A549 (cell line): ENCODE data around the gene C2orf80. TPM values are rescaled to one million over a fixed set of nuclear protein-coding genes. Genes with fewer than 3 reads are reported as not detected.

Source experiments
- ATAC-seq, 2 experiments: fragments of 200-7000 bp in 1 of 2; fragments of >200 bp in 1 of 2; cut with Nextera tagmentation in 1 of 2; cut with Tn5 transposase in 1 of 2; 3 replicates each; pipeline versions ENCODE4 v1.8.0 to v1.9.1; 2018 to 2020; ENCODE audit warnings: mild to moderate bottlenecking in 1 of 2, moderate library complexity in 1 of 2
- CTCF ChIA-PET: fragments of 300-600 bp; sonication (Branson Sonifier 250); formaldehyde crosslinking; extraction: SDS; loops from one replicate; lab custom pipeline; 2021; ENCODE audit warnings: antibody characterized with exemption, inconsistent platforms; lab: Yijun Ruan, JAX
- POLR2A ChIA-PET: fragments of 350-600 bp; formaldehyde crosslinking; extraction: SDS; loops from one replicate; lab custom pipeline; 2021; ENCODE audit warnings: antibody characterized with exemption, inconsistent platforms; lab: Yijun Ruan, JAX
- DNase-seq, 2 experiments: peaks; one replicate each; pipeline versions ENCODE4 v3.0.0 to v3.0.0-alpha.2; 2011 to 2016; ENCODE audit warnings: low read depth in 1 of 2, low spot score in 1 of 2
- FAIRE-seq: peaks from 2 replicates; lab custom pipeline; 2011; peaks lifted over from hg19 to GRCh38; lab: Jason Lieb, UNC
- H3K27ac ChIP-seq, 2 experiments: fragments of >200 bp; sonication (Bioruptor Twin); formaldehyde crosslinking; 3 replicates each; pipeline ENCODE4 v1.5.1; 2016 to 2017
- H3K4me1 ChIP-seq: fragments of >200 bp; sonication (Bioruptor Twin); formaldehyde crosslinking; 3 replicates; pipeline ENCODE4 v1.6.1; 2016
- H3K4me2 ChIP-seq: fragments of >200 bp; sonication (Bioruptor Twin); formaldehyde crosslinking; 3 replicates; pipeline ENCODE4 v1.6.1; 2016
- H3K4me3 ChIP-seq: fragments of >200 bp; sonication (Bioruptor Twin); formaldehyde crosslinking; 3 replicates; pipeline ENCODE4 v1.5.1; 2016
- H3K9me3 ChIP-seq: fragments of >200 bp; sonication (Bioruptor Twin); formaldehyde crosslinking; 3 replicates; pipeline ENCODE4 v1.6.1; 2016
- CBX2 ChIP-seq: fragments of 200-600 bp; sonication (generic); IDR thresholded peaks from 2 replicates; pipeline ENCODE4 v1.6.1; 2016; ENCODE audit warnings: low read depth, mild to moderate bottlenecking, borderline replicate concordance
- CEBPB ChIP-seq, 2 experiments: fragments of >200 bp in 1 of 2; sonication (Bioruptor Twin) in 1 of 2; formaldehyde crosslinking in 1 of 2; IDR thresholded peaks; 2 replicates each; pipeline ENCODE4 v1.6.1; 2012 to 2016
- EHMT2 ChIP-seq: fragments of 200-600 bp; sonication (generic); IDR thresholded peaks from 2 replicates; pipeline ENCODE4 v1.6.1; 2016; ENCODE audit warnings: antibody characterized with exemption, low read depth, mild to moderate bottlenecking, moderate library complexity
- ESRRA ChIP-seq: fragments of 150-350 bp; IDR thresholded peaks from 2 replicates; pipeline ENCODE4 v1.6.1; 2014; ENCODE audit warnings: mild to moderate bottlenecking, low read length, borderline replicate concordance
- FOSB ChIP-seq: fragments of 250-450 bp; sonication (Bioruptor Pico); IDR thresholded peaks from 2 replicates; pipeline ENCODE4 v1.5.0; 2020; ENCODE audit warnings: mild to moderate bottlenecking, moderate library complexity
- FOSL2 ChIP-seq, 2 experiments: fragments of 450-650 bp in 1 of 2; fragments of >200 bp in 1 of 2; sonication (Bioruptor Twin) in 1 of 2; formaldehyde crosslinking; IDR thresholded peaks; 2 replicates each; pipeline versions ENCODE4 v1.5.0 to v1.6.1; 2016 to 2020; ENCODE audit warnings: mild to moderate bottlenecking in 1 of 2, moderate library complexity in 1 of 2
- FOXS1 ChIP-seq: fragments of 250-450 bp; sonication (Bioruptor Pico); IDR thresholded peaks from 2 replicates; pipeline ENCODE4 v1.5.0; 2020; ENCODE audit warnings: mild to moderate bottlenecking, moderate library complexity
- HEYL ChIP-seq: fragments of 250-450 bp; sonication (Bioruptor Pico); IDR thresholded peaks from 2 replicates; pipeline ENCODE4 v1.8.0; 2021; ENCODE audit warnings: mild to moderate bottlenecking, moderate library complexity
- HOXA7 ChIP-seq: fragments of 250-450 bp; sonication (Bioruptor Pico); IDR thresholded peaks from 2 replicates; pipeline ENCODE4 v1.5.0; 2020; ENCODE audit warnings: mild to moderate bottlenecking, moderate library complexity
- HOXB5 ChIP-seq: fragments of 250-450 bp; sonication (Bioruptor Pico); IDR thresholded peaks from 2 replicates; pipeline ENCODE4 v1.5.0; 2020; ENCODE audit warnings: mild to moderate bottlenecking, moderate library complexity
- KDM1A ChIP-seq: fragments of 200-600 bp; sonication (generic); IDR thresholded peaks from 2 replicates; pipeline ENCODE4 v1.6.1; 2016; ENCODE audit warnings: low read depth, mild to moderate bottlenecking
- MAFK ChIP-seq: fragments of 450-650 bp; IDR thresholded peaks from 2 replicates; pipeline ENCODE4 v1.6.1; 2014; ENCODE audit not compliant: partially characterized antibody
- POLR2AphosphoS2 ChIP-seq: conservative IDR thresholded peaks from 2 replicates; pipeline ENCODE4 v1.6.1; 2012; ENCODE audit warnings: low read length, improper control_type of control experiment, inconsistent platforms
- RFX5 ChIP-seq: fragments of 450-650 bp; IDR thresholded peaks from 2 replicates; pipeline ENCODE4 v1.7.1; 2014; ENCODE audit warnings: antibody characterized with exemption, mild to moderate bottlenecking, moderate library complexity
- SMC3 ChIP-seq: fragments of >200 bp; sonication (Bioruptor Twin); formaldehyde crosslinking; IDR thresholded peaks from 3 replicates; pipeline ENCODE4 v1.6.1; 2018; ENCODE audit warnings: inconsistent platforms
- SREBF2 ChIP-seq: fragments of 450-650 bp; IDR thresholded peaks from 2 replicates; pipeline ENCODE4 v1.6.1; 2014; ENCODE audit warnings: mild to moderate bottlenecking, moderate library complexity
- TFCP2L1 ChIP-seq: fragments of 250-450 bp; sonication (Bioruptor Pico); IDR thresholded peaks from 2 replicates; pipeline ENCODE4 v1.5.0; 2021; ENCODE audit warnings: mild to moderate bottlenecking
- TP53 ChIP-seq: fragments of 250-450 bp; sonication (Bioruptor Pico); IDR thresholded peaks from 2 replicates; pipeline ENCODE4 v1.5.0; 2021; ENCODE audit warnings: mild to moderate bottlenecking, moderate library complexity
- ZFP36 ChIP-seq: fragments of 450-650 bp; IDR thresholded peaks from 2 replicates; pipeline ENCODE4 v1.6.1; 2014; ENCODE audit warnings: borderline replicate concordance; ENCODE audit not compliant: partially characterized antibody
- ZNF302 ChIP-seq: fragments of 250-450 bp; sonication (Bioruptor Pico); IDR thresholded peaks from 2 replicates; pipeline ENCODE4 v1.9.0; 2021; ENCODE audit warnings: inconsistent platforms, mild to moderate bottlenecking, moderate library complexity
- WGBS: methylation state at CpG from one replicate; pipeline ENCODE4 v1.1.6; 2017; ENCODE audit errors: missing lambda C conversion rate; 5-methylcytosine and 5-hydroxymethylcytosine counted together
- polyA plus RNA-seq, 4 experiments: library from polyadenylated mRNA; depleted of rRNA in 3 of 4; stranded (reverse); fragments of >200 nt; fragmentation: RNase III in 1 of 4; extraction: RNeasy Plus Mini Kit Qiagen cat#74134 plus additional on column Dnase treatment in 1 of 4; gene quantifications; 2 replicates in 3 of 4; 3 replicates in 1 of 4; pipeline ENCODE4 v1.2.3, GENCODE V29; 2011 to 2017
- TF ChIP-seq, protein P1 (sequence below): fragments of >200 bp; sonication (Bioruptor Twin); formaldehyde crosslinking; IDR thresholded peaks from 3 replicates; pipeline ENCODE4 v1.5.1; 2016
- TF ChIP-seq, protein P2 (sequence below): fragments of 250-450 bp; sonication (Bioruptor Pico); IDR thresholded peaks from 2 replicates; pipeline ENCODE4 v1.5.0; 2020; ENCODE audit warnings: low read depth, mild to moderate bottlenecking, moderate library complexity
- TF ChIP-seq, protein P3 (sequence below): IDR thresholded peaks from 2 replicates; pipeline ENCODE4 v1.6.1; 2012
- TF ChIP-seq, protein P4 (sequence below): fragments of 200-600 bp; sonication (generic); IDR thresholded peaks from 2 replicates; pipeline ENCODE4 v1.6.1; 2016; ENCODE audit warnings: antibody characterized with exemption, mild to moderate bottlenecking, moderate library complexity
- TF ChIP-seq, protein P5 (sequence below): fragments of 150-350 bp; IDR thresholded peaks from 2 replicates; pipeline ENCODE4 v1.6.1; 2014; ENCODE audit warnings: low read depth, mild to moderate bottlenecking, low read length

The C2orf80 gene
- polyA plus RNA-seq, 2 of the 4 experiments (the other 2 are of a cell fraction), result not detected

DNA sequence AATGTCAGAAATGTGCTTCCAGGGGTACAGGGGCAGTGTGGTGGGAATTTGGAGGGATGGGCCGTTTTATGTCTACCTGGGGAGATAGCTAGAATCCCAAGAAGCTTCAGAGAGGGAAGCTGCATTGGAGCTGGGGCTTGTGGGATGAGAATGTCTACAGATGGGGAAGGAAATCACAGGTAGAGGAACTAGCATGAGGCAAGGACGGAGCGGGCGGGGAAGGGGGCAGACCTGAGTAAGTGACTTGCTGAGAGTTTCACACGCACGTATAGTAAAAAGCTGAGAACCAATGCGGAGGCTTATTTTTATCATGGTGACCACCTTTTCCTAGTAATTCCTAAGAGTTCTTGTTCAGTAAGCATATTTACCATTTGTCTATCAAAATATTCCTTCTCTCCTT lies 6.3 kb downstream of the C2orf80 start:
- no peak overlapping the region for H3K27ac ChIP-seq
- no peak overlapping the region for H3K4me3 ChIP-seq
- H3K4me1 ChIP-seq, result no peaks in the 10 kb centered on the region
- no peak overlapping the region for H3K4me2 ChIP-seq
- FAIRE-seq, result no peak
- 84% methylated on average over 7 of the region's 7 CpGs for WGBS
- no peaks in the 10 kb centered on the region for H3K9me3 ChIP-seq
- ChIA-PET CTCF (interaction anchor here (0.7 to 0.9 kb wide), 2 partner anchors 9 to 70 kb away, joined by 3 read pairs; no protein-coding TSS in a partner anchor), POLR2A (no interaction called here)
- DNase-seq, result no peak
- no peak for TF ChIP-seq CBX2
- TF ChIP-seq, protein P1, sequence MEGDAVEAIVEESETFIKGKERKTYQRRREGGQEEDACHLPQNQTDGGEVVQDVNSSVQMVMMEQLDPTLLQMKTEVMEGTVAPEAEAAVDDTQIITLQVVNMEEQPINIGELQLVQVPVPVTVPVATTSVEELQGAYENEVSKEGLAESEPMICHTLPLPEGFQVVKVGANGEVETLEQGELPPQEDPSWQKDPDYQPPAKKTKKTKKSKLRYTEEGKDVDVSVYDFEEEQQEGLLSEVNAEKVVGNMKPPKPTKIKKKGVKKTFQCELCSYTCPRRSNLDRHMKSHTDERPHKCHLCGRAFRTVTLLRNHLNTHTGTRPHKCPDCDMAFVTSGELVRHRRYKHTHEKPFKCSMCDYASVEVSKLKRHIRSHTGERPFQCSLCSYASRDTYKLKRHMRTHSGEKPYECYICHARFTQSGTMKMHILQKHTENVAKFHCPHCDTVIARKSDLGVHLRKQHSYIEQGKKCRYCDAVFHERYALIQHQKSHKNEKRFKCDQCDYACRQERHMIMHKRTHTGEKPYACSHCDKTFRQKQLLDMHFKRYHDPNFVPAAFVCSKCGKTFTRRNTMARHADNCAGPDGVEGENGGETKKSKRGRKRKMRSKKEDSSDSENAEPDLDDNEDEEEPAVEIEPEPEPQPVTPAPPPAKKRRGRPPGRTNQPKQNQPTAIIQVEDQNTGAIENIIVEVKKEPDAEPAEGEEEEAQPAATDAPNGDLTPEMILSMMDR, result no peak
- no peak for TF ChIP-seq POLR2AphosphoS2
- no peak for TF ChIP-seq EHMT2
- TF ChIP-seq, protein P2, sequence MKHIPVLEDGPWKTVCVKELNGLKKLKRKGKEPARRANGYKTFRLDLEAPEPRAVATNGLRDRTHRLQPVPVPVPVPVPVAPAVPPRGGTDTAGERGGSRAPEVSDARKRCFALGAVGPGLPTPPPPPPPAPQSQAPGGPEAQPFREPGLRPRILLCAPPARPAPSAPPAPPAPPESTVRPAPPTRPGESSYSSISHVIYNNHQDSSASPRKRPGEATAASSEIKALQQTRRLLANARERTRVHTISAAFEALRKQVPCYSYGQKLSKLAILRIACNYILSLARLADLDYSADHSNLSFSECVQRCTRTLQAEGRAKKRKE (CRISPR knock-in tag), result no peak
- no peak for TF ChIP-seq SMC3
- TF ChIP-seq ZNF302, result no peak
- TF ChIP-seq HOXB5 (CRISPR knock-in tag), result no peak
- TF ChIP-seq, protein P3, sequence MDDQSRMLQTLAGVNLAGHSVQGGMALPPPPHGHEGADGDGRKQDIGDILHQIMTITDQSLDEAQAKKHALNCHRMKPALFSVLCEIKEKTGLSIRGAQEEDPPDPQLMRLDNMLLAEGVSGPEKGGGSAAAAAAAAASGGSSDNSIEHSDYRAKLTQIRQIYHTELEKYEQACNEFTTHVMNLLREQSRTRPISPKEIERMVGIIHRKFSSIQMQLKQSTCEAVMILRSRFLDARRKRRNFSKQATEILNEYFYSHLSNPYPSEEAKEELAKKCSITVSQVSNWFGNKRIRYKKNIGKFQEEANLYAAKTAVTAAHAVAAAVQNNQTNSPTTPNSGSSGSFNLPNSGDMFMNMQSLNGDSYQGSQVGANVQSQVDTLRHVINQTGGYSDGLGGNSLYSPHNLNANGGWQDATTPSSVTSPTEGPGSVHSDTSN, result no peak
- TF ChIP-seq RFX5, result no peak
- TF ChIP-seq SREBF2, result no peak
- no peak for TF ChIP-seq ZFP36
- TF ChIP-seq, protein P4, sequence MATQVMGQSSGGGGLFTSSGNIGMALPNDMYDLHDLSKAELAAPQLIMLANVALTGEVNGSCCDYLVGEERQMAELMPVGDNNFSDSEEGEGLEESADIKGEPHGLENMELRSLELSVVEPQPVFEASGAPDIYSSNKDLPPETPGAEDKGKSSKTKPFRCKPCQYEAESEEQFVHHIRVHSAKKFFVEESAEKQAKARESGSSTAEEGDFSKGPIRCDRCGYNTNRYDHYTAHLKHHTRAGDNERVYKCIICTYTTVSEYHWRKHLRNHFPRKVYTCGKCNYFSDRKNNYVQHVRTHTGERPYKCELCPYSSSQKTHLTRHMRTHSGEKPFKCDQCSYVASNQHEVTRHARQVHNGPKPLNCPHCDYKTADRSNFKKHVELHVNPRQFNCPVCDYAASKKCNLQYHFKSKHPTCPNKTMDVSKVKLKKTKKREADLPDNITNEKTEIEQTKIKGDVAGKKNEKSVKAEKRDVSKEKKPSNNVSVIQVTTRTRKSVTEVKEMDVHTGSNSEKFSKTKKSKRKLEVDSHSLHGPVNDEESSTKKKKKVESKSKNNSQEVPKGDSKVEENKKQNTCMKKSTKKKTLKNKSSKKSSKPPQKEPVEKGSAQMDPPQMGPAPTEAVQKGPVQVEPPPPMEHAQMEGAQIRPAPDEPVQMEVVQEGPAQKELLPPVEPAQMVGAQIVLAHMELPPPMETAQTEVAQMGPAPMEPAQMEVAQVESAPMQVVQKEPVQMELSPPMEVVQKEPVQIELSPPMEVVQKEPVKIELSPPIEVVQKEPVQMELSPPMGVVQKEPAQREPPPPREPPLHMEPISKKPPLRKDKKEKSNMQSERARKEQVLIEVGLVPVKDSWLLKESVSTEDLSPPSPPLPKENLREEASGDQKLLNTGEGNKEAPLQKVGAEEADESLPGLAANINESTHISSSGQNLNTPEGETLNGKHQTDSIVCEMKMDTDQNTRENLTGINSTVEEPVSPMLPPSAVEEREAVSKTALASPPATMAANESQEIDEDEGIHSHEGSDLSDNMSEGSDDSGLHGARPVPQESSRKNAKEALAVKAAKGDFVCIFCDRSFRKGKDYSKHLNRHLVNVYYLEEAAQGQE, result no peak
- TF ChIP-seq MAFK, result no peak
- TF ChIP-seq HOXA7 (CRISPR knock-in tag), result no peak
- no peak for TF ChIP-seq HEYL (CRISPR knock-in tag)
- no peak for ATAC-seq

DNA sequence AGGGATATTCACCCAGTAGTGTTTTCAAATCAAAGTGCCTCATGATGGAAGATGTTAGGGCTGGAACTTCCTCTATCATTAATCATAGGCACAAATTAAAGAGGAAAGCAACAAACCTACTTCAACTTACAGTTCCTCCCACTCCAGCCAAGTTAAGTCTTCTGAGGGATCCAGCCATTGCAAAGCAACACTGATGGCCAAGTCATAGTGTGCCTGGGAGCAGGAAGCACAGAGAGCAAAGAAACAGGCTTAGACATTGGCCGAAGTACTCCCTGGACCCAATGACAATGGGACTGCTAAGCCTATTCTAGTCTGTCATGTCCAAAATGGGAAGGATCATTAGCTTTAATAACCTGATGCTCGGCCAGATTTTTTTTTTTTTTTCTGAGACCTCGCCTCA lies 7.0 kb downstream of the C2orf80 start:
- ATAC-seq, result no peak
- no peak for FAIRE-seq
- POLR2A ChIA-PET, result no interaction called here
- no peak for TF ChIP-seq POLR2AphosphoS2
- no peak for TF ChIP-seq ESRRA
- TF ChIP-seq, protein P5, sequence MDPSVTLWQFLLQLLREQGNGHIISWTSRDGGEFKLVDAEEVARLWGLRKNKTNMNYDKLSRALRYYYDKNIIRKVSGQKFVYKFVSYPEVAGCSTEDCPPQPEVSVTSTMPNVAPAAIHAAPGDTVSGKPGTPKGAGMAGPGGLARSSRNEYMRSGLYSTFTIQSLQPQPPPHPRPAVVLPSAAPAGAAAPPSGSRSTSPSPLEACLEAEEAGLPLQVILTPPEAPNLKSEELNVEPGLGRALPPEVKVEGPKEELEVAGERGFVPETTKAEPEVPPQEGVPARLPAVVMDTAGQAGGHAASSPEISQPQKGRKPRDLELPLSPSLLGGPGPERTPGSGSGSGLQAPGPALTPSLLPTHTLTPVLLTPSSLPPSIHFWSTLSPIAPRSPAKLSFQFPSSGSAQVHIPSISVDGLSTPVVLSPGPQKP, result no peak
- no peak for TF ChIP-seq CEBPB (IDR thresholded peaks at IDR 0.05)
- TF ChIP-seq FOSL2 (IDR thresholded peaks at IDR 0.05), result no peak
- no peak for TF ChIP-seq FOSL2 (CRISPR knock-in tag; IDR thresholded peaks at IDR 0.05)
- TF ChIP-seq HEYL (CRISPR knock-in tag), result no peak
- TF ChIP-seq, protein P4, result no peak
- TF ChIP-seq TP53 (CRISPR knock-in tag), result no peak
- TF ChIP-seq TFCP2L1 (CRISPR knock-in tag), result no peak
- no peak for TF ChIP-seq FOXS1 (CRISPR knock-in tag)
- no peak for TF ChIP-seq KDM1A
- no peak for TF ChIP-seq FOSB (CRISPR knock-in tag)

More for the DNA sequence above, 7.0 kb downstream of the C2orf80 start:
- Histone ChIP-seq H3K9me3 (no peaks in the 10 kb centered on the region), H3K4me3 (no peak overlapping the region), H3K4me2 (no peak overlapping the region), H3K27ac (no peak overlapping the region), H3K4me1 (no peaks in the 10 kb centered on the region)
- CTCF ChIA-PET, result interaction anchor here (0.7 to 0.9 kb wide), 2 partner anchors 8 to 71 kb away, joined by 3 read pairs; no protein-coding TSS in a partner anchor
- DNase-seq, result no peak
- 57% methylated on average over 3 of the region's 3 CpGs for WGBS
